Measurements from ENCODE around the gene MED4.

The MED4 gene, protein sequence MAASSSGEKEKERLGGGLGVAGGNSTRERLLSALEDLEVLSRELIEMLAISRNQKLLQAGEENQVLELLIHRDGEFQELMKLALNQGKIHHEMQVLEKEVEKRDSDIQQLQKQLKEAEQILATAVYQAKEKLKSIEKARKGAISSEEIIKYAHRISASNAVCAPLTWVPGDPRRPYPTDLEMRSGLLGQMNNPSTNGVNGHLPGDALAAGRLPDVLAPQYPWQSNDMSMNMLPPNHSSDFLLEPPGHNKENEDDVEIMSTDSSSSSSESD

DNA sequence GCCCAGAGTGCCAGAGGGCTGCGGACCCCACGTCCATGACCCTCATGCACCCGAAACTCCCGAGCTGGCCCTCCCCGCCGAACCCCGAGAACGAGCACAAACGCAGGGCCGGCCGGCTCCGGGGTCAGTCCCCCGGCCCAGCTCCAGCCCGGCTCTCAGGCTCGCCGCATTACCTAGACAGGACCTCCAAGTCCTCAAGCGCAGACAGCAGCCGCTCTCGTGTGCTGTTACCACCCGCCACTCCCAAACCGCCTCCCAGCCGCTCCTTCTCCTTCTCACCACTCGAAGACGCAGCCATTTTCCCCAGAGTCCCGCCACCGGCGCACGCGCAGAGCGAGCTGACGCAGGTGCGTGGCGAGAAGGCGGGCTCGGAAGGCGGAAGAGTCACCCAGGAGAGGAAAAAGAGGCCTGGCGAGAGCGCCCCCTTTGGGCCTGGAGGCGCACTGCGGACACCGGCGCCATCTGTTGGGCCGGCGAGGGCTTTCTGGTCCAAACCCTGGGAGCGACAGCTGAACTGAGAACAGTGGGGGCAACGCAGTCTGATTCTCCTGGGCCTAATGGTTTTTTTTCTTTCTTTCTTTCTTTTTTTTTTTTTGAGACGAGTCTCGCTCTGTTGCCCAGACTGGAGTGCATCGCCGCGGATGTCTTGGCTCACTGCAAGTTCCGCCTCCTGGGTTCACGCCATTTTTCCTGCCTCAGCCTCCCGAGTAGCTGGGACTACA is at the start of gene MED4:
Gene MED4 (minus strand): TSS at position 324 of the 722 bp plus-strand sequence. CDS start 26 bp downstream, at position 298.
- H3K4me3 ChIP-seq (ENCODE audit: low read depth, low read length), result peak within 1 kb of the TSS; percentile 83
- DNase-seq (ENCODE audit: low read depth), result peak; percentile 96
- TF ChIP-seq, protein P1, sequence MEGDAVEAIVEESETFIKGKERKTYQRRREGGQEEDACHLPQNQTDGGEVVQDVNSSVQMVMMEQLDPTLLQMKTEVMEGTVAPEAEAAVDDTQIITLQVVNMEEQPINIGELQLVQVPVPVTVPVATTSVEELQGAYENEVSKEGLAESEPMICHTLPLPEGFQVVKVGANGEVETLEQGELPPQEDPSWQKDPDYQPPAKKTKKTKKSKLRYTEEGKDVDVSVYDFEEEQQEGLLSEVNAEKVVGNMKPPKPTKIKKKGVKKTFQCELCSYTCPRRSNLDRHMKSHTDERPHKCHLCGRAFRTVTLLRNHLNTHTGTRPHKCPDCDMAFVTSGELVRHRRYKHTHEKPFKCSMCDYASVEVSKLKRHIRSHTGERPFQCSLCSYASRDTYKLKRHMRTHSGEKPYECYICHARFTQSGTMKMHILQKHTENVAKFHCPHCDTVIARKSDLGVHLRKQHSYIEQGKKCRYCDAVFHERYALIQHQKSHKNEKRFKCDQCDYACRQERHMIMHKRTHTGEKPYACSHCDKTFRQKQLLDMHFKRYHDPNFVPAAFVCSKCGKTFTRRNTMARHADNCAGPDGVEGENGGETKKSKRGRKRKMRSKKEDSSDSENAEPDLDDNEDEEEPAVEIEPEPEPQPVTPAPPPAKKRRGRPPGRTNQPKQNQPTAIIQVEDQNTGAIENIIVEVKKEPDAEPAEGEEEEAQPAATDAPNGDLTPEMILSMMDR (IDR thresholded peaks at IDR 0.05; ENCODE audit: low read depth, low read length), result peak; percentile 98
- TF ChIP-seq POLR2A (IDR thresholded peaks at IDR 0.05; ENCODE audit: extremely low read depth, insufficient read length) (peak; percentile 98), MYC (IDR thresholded peaks at IDR 0.05; ENCODE audit: low read depth, low read length) (peak; percentile 97)
- TF ChIP-seq, protein P2, sequence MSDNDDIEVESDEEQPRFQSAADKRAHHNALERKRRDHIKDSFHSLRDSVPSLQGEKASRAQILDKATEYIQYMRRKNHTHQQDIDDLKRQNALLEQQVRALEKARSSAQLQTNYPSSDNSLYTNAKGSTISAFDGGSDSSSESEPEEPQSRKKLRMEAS (IDR thresholded peaks at IDR 0.05; ENCODE audit: low read depth, low read length), result peak; percentile 94

DNA sequence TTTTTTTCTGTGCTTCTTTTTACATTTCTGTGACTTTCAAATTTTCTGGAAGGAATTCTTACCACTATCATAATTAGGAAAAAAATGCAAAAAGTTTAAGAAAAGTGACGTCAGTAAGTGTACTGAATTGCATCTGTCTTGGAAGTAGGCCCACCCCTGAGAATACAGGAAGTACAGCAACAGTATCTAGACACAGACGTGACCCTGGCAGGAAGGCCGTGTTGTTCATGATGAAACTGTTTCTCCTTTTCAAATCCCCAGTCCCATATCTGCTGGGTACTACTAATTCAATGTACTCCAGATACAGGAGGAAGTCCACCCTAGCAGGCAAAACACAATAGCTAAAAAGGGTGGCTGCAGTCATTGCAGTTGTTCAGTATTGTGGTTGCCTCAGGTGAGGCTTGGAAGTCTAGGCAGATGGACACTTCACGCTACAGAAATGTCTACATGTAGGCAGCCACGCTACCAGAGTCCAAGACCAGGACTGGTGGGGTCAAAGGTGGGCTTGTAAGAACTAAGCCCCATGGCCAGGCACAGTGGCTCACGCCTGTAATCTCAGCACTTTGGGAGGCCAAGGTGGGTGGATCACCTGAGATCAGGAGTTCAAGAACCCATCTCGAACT is 49.6 kb upstream of the MED4 start:
- H3K4me3 ChIP-seq (ENCODE audit: low read depth, low read length), result no peak overlapping the region
- peak; percentile 94 for DNase-seq (ENCODE audit: low read depth)
- TF ChIP-seq, protein P1 (IDR thresholded peaks at IDR 0.05; ENCODE audit: low read depth, low read length), result no peak
- TF ChIP-seq POLR2A (IDR thresholded peaks at IDR 0.05; ENCODE audit: extremely low read depth, insufficient read length), result no peak
- peak; percentile 29; the same call in 1 of the 2 replicates for TF ChIP-seq MYC (IDR thresholded peaks at IDR 0.05; ENCODE audit: low read depth, low read length)

DNA sequence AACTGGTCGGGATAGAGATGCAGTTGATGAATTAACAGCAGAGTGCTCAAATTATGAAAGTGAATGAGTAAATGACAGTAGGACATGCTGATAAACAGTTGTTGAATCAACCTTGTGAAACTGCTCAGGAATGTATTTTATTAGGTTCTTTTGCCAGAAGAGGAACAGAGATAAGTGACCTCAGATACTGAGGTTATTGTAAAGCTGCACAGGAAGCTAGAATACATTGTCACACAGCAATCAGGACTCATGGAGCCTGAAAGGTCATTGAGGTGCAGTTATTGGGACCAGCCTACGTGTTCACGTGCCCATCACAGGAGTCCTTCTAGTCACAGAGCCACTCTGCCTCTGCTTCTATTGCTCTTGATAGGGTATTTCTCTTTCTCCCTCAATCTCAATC is 47.5 kb upstream of the MED4 start:
- TF ChIP-seq, protein P2 (IDR thresholded peaks at IDR 0.05; ENCODE audit: low read depth, low read length), result no peak; the same call in 1 of the 2 replicates
- H3K4me3 ChIP-seq (ENCODE audit: low read depth, low read length), result no peak overlapping the region
- peak; percentile 83 for DNase-seq (ENCODE audit: low read depth)

DNA sequence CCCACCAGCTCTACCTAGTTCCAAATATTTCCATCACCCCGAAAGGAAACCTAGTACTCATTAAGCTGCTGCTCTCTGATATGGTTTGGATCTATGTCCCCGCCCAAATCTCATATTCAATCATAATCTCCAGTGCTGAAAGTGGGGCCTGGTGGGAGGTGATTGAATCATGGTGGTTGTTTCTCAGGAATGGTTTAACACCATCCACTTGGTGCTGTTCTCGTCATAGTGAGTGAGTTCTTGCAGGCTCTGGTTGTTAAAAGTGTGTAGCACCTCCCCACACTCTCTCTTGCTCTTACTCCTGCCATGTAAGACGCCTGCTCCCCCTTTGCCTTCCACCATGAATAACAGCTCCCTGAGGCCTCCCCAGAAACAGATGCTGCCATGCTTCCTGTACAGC is 43.4 kb upstream of the MED4 start:
- TF ChIP-seq POLR2A (IDR thresholded peaks at IDR 0.05; ENCODE audit: extremely low read depth, insufficient read length) (no peak), MYC (IDR thresholded peaks at IDR 0.05; ENCODE audit: low read depth, low read length) (no peak)
- TF ChIP-seq, protein P2 (IDR thresholded peaks at IDR 0.05; ENCODE audit: low read depth, low read length), result no peak
- TF ChIP-seq, protein P1 (IDR thresholded peaks at IDR 0.05; ENCODE audit: low read depth, low read length), result no peak
- H3K4me3 ChIP-seq (ENCODE audit: low read depth, low read length), result no peak overlapping the region
- no peak for DNase-seq (ENCODE audit: low read depth)

DNA sequence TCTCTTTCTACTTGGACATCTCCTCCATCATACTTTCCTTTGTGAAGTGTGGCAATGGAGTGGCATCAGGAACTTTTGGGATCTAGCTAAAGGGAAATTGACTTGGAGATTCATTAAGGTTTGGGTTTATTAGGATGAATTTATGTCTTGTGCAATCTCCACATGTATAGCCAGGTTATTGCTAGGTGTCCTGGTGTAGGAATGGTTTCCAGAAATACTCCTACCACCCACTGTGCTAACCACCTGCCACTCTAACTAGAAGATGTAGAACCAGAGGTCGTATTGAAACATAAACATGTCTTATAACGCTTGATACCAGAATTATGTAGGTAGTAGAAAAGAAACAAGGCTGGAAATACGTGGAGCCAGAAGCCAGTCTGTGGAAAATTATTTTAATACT is 38.1 kb upstream of the MED4 start:
- H3K4me3 ChIP-seq (ENCODE audit: low read depth, low read length), result no peak overlapping the region
- no peak for DNase-seq (ENCODE audit: low read depth)
- TF ChIP-seq MYC (IDR thresholded peaks at IDR 0.05; ENCODE audit: low read depth, low read length), result no peak
- TF ChIP-seq, protein P1 (IDR thresholded peaks at IDR 0.05; ENCODE audit: low read depth, low read length), result no peak
- TF ChIP-seq POLR2A (IDR thresholded peaks at IDR 0.05; ENCODE audit: extremely low read depth, insufficient read length), result no peak
- TF ChIP-seq, protein P2 (IDR thresholded peaks at IDR 0.05; ENCODE audit: low read depth, low read length), result no peak

DNA sequence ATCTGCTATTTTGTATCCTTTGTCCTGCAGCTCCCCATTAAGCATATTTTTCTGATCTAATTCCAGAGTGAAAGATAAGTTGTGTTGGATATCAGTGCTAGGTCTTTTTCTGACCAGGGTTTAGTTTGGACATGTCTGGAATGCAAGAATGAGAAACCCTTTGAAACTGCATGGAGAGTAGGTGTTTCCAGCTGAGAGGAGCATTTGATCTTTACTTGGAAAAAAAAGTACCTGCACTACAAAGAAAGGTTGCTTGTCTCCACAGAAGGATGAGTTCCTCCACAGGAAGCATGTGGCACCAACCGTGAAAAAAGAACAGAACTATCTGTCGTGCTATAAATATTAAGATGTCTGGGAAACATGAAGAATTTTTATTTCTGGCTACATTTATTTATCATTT is 36.6 kb upstream of the MED4 start:
- no peak for DNase-seq (ENCODE audit: low read depth)
- TF ChIP-seq, protein P2 (IDR thresholded peaks at IDR 0.05; ENCODE audit: low read depth, low read length), result no peak
- TF ChIP-seq MYC (IDR thresholded peaks at IDR 0.05; ENCODE audit: low read depth, low read length), result no peak
- TF ChIP-seq, protein P1 (IDR thresholded peaks at IDR 0.05; ENCODE audit: low read depth, low read length), result no peak
- no peak for TF ChIP-seq POLR2A (IDR thresholded peaks at IDR 0.05; ENCODE audit: extremely low read depth, insufficient read length)
- H3K4me3 ChIP-seq (ENCODE audit: low read depth, low read length), result no peak overlapping the region

All from NB4 (cell line).